Activated B cell treated with CpG ODN at 0.5 μM for 24 hours (primary cell): Measurements from ENCODE around the gene COPS8. TPM values are rescaled to one million over a fixed set of nuclear protein-coding genes. Genes with fewer than 3 reads are reported as not detected.

Experiments used
- ATAC-seq: fragments of 200-7000 bp; cut with Tn5 transposase; one replicate; pipeline ENCODE4 v1.10.0; 2021; ENCODE audit warnings: low read depth, mild to moderate bottlenecking, moderate library complexity
- CTCF ChIA-PET: fragments of 350-600 bp; sonication (Branson Sonifier 250); formaldehyde crosslinking; loops from one replicate; lab custom pipeline; 2021; ENCODE audit warnings: antibody characterized with exemption; lab: Charles Lee
- POLR2A ChIA-PET: fragments of 350-600 bp; sonication (Branson Sonifier 250); formaldehyde crosslinking; loops from one replicate; lab custom pipeline; 2021; ENCODE audit warnings: antibody characterized with exemption; lab: Charles Lee
- DNase-seq: peaks from one replicate; pipeline ENCODE4 v3.0.0; 2022
- H3K27ac Mint-ChIP-seq: one replicate; pipeline ENCODE4 v1.8.0; 2020; ENCODE audit warnings: mixed read lengths
- H3K27me3 Mint-ChIP-seq: one replicate; pipeline ENCODE4 v1.8.0; 2021; ENCODE audit warnings: mixed read lengths
- H3K36me3 Mint-ChIP-seq: one replicate; pipeline ENCODE4 v1.8.0; 2021; ENCODE audit warnings: low read depth, mixed read lengths
- H3K4me1 Mint-ChIP-seq: one replicate; pipeline ENCODE4 v1.8.0; 2021; ENCODE audit warnings: mixed read lengths
- H3K4me3 Mint-ChIP-seq: one replicate; pipeline ENCODE4 v1.8.0; 2020; ENCODE audit warnings: mild to moderate bottlenecking, mixed read lengths
- H3K9me3 Mint-ChIP-seq: one replicate; pipeline ENCODE4 v1.8.0; 2020; ENCODE audit warnings: mixed read lengths
- CTCF ChIP-seq: fragments of 200-600 bp; IDR thresholded peaks from one replicate; pipeline ENCODE4 v1.8.0; 2022; ENCODE audit warnings: antibody characterized with exemption, mild to moderate bottlenecking
- intact Hi-C: fragments of 100-400 bp; cut with micrococcal nuclease; formaldehyde crosslinking; loops from one replicate; pipeline ENCODE4 v1.15.1; 2024
- total RNA-seq: library from RNA; stranded (reverse); gene quantifications from 2 replicates; pipeline ENCODE4 v1.2.3, GENCODE V29; 2022

COPS8 gene
- 31.8 and 35.1 TPM in 2 replicates for total RNA-seq

GRCh38 chr2:237085248-237086221, at the start of gene COPS8:
TSS of gene COPS8 (plus strand) at chr2:237085889. CDS start at chr2:237085965, 76 bp downstream.
- peak; percentile 86 for DNase-seq
- H3K9me3 Mint-ChIP-seq = no peaks in the 10 kb centered on the region
- intact Hi-C loops = loop anchor here (1.0 to 10.0 kb wide), 3 partner anchors 26 to 1339 kb away; partner anchors contain the start of gene ASB1
- H3K27ac Mint-ChIP-seq = peak within 1 kb of the TSS; percentile 97
- peaks cover 17% of the 10 kb centered on the region for H3K36me3 Mint-ChIP-seq
- peaks cover 23% of the 10 kb centered on the region for H3K4me1 Mint-ChIP-seq
- H3K4me3 Mint-ChIP-seq = peak within 1 kb of the TSS; percentile 100
- ATAC-seq = peak; percentile 97
- TF ChIP-seq CTCF = no peak
- ChIA-PET POLR2A (interaction anchor here (0.6 to 1.9 kb wide), 12 partner anchors 9 to 1203 kb away, joined by 3 to 20 read pairs (median 4); partner anchors contain the start of genes ACKR3 and PER2), CTCF (interaction anchor here (1.0 to 1.4 kb wide), 4 partner anchors 12 to 486 kb away, joined by 3 to 5 read pairs (median 3); no protein-coding TSS in a partner anchor)
- no peaks in the 10 kb centered on the region for H3K27me3 Mint-ChIP-seq

- no peak overlapping the region for H3K4me3 Mint-ChIP-seq
- POLR2A ChIA-PET = no interaction called here
- H3K9me3 Mint-ChIP-seq = no peaks in the 10 kb centered on the region
- H3K4me1 Mint-ChIP-seq = no peaks in the 10 kb centered on the region
- intact Hi-C loops = no loop called here
- peaks cover 10% of the 10 kb centered on the region for H3K27me3 Mint-ChIP-seq
- H3K36me3 Mint-ChIP-seq = no peaks in the 10 kb centered on the region
- ATAC-seq (no peak), DNase-seq (no peak)
- TF ChIP-seq CTCF = no peak
- CTCF ChIA-PET = no interaction called here
- H3K27ac Mint-ChIP-seq = no peak overlapping the region
These were observed 46.2 kb upstream of the COPS8 start for GRCh38 chr2:237039301-237040031.

- H3K36me3 Mint-ChIP-seq = no peaks in the 10 kb centered on the region
- no peaks in the 10 kb centered on the region for H3K4me1 Mint-ChIP-seq
- H3K27me3 Mint-ChIP-seq = peaks cover 9% of the 10 kb centered on the region
These were observed 44.5 kb upstream of the COPS8 start for GRCh38 chr2:237041231-237041630.

GRCh38 chr2:237042101-237042500, 43.6 kb upstream of the COPS8 start:
- Mint-ChIP-seq H3K4me1 (no peaks in the 10 kb centered on the region), H3K27ac (no peak overlapping the region), H3K36me3 (no peaks in the 10 kb centered on the region), H3K9me3 (peaks cover under 1% of the 10 kb centered on the region), H3K4me3 (no peak overlapping the region), H3K27me3 (peaks cover 9% of the 10 kb centered on the region)
- TF ChIP-seq CTCF = no peak
- CTCF ChIA-PET = no interaction called here
- POLR2A ChIA-PET = no interaction called here
- DNase-seq (no peak), ATAC-seq (no peak)
- intact Hi-C loops = no loop called here

More at GRCh38 chr2:237041231-237041630, 44.5 kb upstream of the COPS8 start:
- H3K4me3 Mint-ChIP-seq = no peak overlapping the region
- intact Hi-C loops = no loop called here
- no peak for TF ChIP-seq CTCF
- DNase-seq = no peak
- ATAC-seq = no peak
- POLR2A ChIA-PET = no interaction called here
- no peaks in the 10 kb centered on the region for H3K9me3 Mint-ChIP-seq
- CTCF ChIA-PET = no interaction called here
- no peak overlapping the region for H3K27ac Mint-ChIP-seq

- no peak for TF ChIP-seq CTCF
- DNase-seq = no peak
- no peaks in the 10 kb centered on the region for H3K4me1 Mint-ChIP-seq
- peaks cover 1% of the 10 kb centered on the region for H3K36me3 Mint-ChIP-seq
- H3K27me3 Mint-ChIP-seq = peaks cover 9% of the 10 kb centered on the region
- ATAC-seq = no peak
- intact Hi-C loops = no loop called here
- H3K4me3 Mint-ChIP-seq = no peak overlapping the region
- H3K9me3 Mint-ChIP-seq = peaks cover 11% of the 10 kb centered on the region
- no peak overlapping the region for H3K27ac Mint-ChIP-seq
- ChIA-PET CTCF (no interaction called here), POLR2A (no interaction called here)
These were observed 41.8 kb upstream of the COPS8 start for GRCh38 chr2:237043866-237044265.
